BJ (cell line): ENCODE data around the gene KCNQ1. TPM values are rescaled to one million over a fixed set of nuclear protein-coding genes. Genes with fewer than 3 reads are reported as not detected.

ENCODE experiments used
- CTCF ChIA-PET: fragments of 350-600 bp; formaldehyde crosslinking; extraction: SDS; loops from one replicate; lab custom pipeline; 2021; ENCODE audit warnings: antibody characterized with exemption, inconsistent platforms; lab: Yijun Ruan, JAX
- POLR2A ChIA-PET: fragments of 300-600 bp; sonication (Branson Sonifier 250); formaldehyde crosslinking; extraction: SDS; loops from one replicate; lab custom pipeline; 2021; ENCODE audit warnings: antibody characterized with exemption; lab: Charles Lee
- DNase-seq: peaks from one replicate; pipeline ENCODE4 v3.0.0-alpha.2; 2011; ENCODE audit warnings: low read depth
- H3K27me3 ChIP-seq: 2 replicates; pipeline ENCODE4 v1.6.0; 2011; ENCODE audit warnings: low read length; ENCODE audit not compliant: control insufficient read depth, insufficient read depth
- H3K36me3 ChIP-seq: 2 replicates; pipeline ENCODE4 v1.5.1; 2011; ENCODE audit warnings: low read length; ENCODE audit not compliant: control insufficient read depth, insufficient read depth
- H3K4me3 ChIP-seq: 2 replicates; pipeline ENCODE4 v1.5.1; 2011; ENCODE audit warnings: low read depth, mild to moderate bottlenecking, control low read depth, low read length
- CTCF ChIP-seq: IDR thresholded peaks from 2 replicates; pipeline ENCODE4 v1.5.1; 2011; ENCODE audit warnings: low read depth, mild to moderate bottlenecking, control low read depth, inconsistent platforms, low read length, moderate library complexity; ENCODE audit not compliant: insufficient read depth
- polyA plus RNA-seq: library from polyadenylated mRNA; depleted of rRNA; stranded (reverse); fragments of >200 nt; gene quantifications from 2 replicates; pipeline ENCODE4 v1.2.3, GENCODE V29; 2011

The KCNQ1 gene
- polyA plus RNA-seq, 1 experiment, result not detected

GRCh38 chr11:2431395-2431794, 13.4 kb upstream of the KCNQ1 start:
- Histone ChIP-seq H3K36me3 (no peaks in the 10 kb centered on the region), H3K4me3 (no peak overlapping the region), H3K27me3 (no peaks in the 10 kb centered on the region)
- TF ChIP-seq CTCF, result no peak
- ChIA-PET POLR2A (no interaction called here), CTCF (interaction anchor here (0.8 to 3.4 kb wide), 4 partner anchors 11 to 458 kb away, joined by 3 to 23 read pairs (median 4); no protein-coding TSS in a partner anchor)
- DNase-seq, result no peak

- Histone ChIP-seq H3K36me3 (no peaks in the 10 kb centered on the region), H3K4me3 (no peak overlapping the region), H3K27me3 (peaks cover under 1% of the 10 kb centered on the region; the same call in 1 of the 2 replicates)
- DNase-seq, result no peak
- POLR2A ChIA-PET, result no interaction called here
- CTCF ChIA-PET, result interaction anchor here (1.3 to 3.4 kb wide), 3 partner anchors 12 to 457 kb away, joined by 3 to 23 read pairs (median 6); no protein-coding TSS in a partner anchor
- TF ChIP-seq CTCF, result no peak
Observed at GRCh38 chr11:2432171-2432621, 12.6 kb upstream of the KCNQ1 start.

GRCh38 chr11:2432628-2433071, 12.2 kb upstream of the KCNQ1 start:
- CTCF ChIA-PET, result interaction anchor here (1.3 to 3.4 kb wide), 2 partner anchors 99 to 457 kb away, joined by 3 to 23 read pairs; no protein-coding TSS in a partner anchor
- H3K27me3 ChIP-seq, result peaks cover 3% of the 10 kb centered on the region
- POLR2A ChIA-PET, result no interaction called here
- no peaks in the 10 kb centered on the region for H3K36me3 ChIP-seq
- TF ChIP-seq CTCF, result no peak
- H3K4me3 ChIP-seq, result no peak overlapping the region
- no peak for DNase-seq

GRCh38 chr11:2433106-2433925, 11.5 kb upstream of the KCNQ1 start:
- POLR2A ChIA-PET, result no interaction called here
- Histone ChIP-seq H3K4me3 (no peak overlapping the region), H3K36me3 (no peaks in the 10 kb centered on the region), H3K27me3 (peaks cover 3% of the 10 kb centered on the region)
- DNase-seq, result no peak
- TF ChIP-seq CTCF, result no peak
- CTCF ChIA-PET, result interaction anchor here (3.4 kb wide), 1 partner anchor 98 kb away, joined by 23 read pairs; no protein-coding TSS in a partner anchor

GRCh38 chr11:2434008-2434407, 10.8 kb upstream of the KCNQ1 start:
- Histone ChIP-seq H3K36me3 (no peaks in the 10 kb centered on the region), H3K27me3 (peaks cover 3% of the 10 kb centered on the region), H3K4me3 (no peak overlapping the region)
- CTCF ChIA-PET, result no interaction called here
- no peak for DNase-seq
- POLR2A ChIA-PET, result no interaction called here
- no peak for TF ChIP-seq CTCF
